Ishikawa (cell line): Measurements from ENCODE around the gene SCN4A.
"Not testable (repeated sequence)": the region's sequence is repeated elsewhere in the genome, so short reads cannot be mapped to it uniquely, and the experiment has no call there.

Experiments used
- CEBPB ChIP-seq: IDR thresholded peaks from 2 replicates; pipeline ENCODE4 v1.6.1; 2012
- CREB1 ChIP-seq: IDR thresholded peaks from 2 replicates; pipeline ENCODE4 v1.6.1; 2012; ENCODE audit warnings: low read depth
- EGR1 ChIP-seq: IDR thresholded peaks from 2 replicates; pipeline ENCODE4 v1.6.1; 2012
- EP300 ChIP-seq: IDR thresholded peaks from 2 replicates; pipeline ENCODE4 v1.6.1; 2012; ENCODE audit warnings: borderline replicate concordance
- FOXM1 ChIP-seq: IDR thresholded peaks from 2 replicates; pipeline ENCODE4 v1.6.1; 2012; ENCODE audit warnings: low read depth, borderline replicate concordance
- NFIC ChIP-seq: IDR thresholded peaks from 2 replicates; pipeline ENCODE4 v1.6.1; 2012
- RAD21 ChIP-seq: IDR thresholded peaks from 2 replicates; pipeline ENCODE4 v1.6.1; 2012; ENCODE audit warnings: low read depth
- TAF1 ChIP-seq: IDR thresholded peaks from 2 replicates; pipeline ENCODE4 v1.6.1; 2012; ENCODE audit warnings: low read depth, mild to moderate bottlenecking
- TCF12 ChIP-seq: IDR thresholded peaks from 2 replicates; pipeline ENCODE4 v1.6.1; 2012; ENCODE audit warnings: low read depth
- TEAD4 ChIP-seq: IDR thresholded peaks from 2 replicates; pipeline ENCODE4 v1.6.1; 2012
- YY1 ChIP-seq: IDR thresholded peaks from 2 replicates; pipeline ENCODE4 v1.6.1; 2012; ENCODE audit warnings: low read depth
- ZBTB7A ChIP-seq: IDR thresholded peaks from 2 replicates; pipeline ENCODE4 v1.6.1; 2012; ENCODE audit warnings: low read depth
- TF ChIP-seq, protein P1 (sequence below): IDR thresholded peaks from 2 replicates; pipeline ENCODE4 v1.6.1; 2012; ENCODE audit warnings: low read depth, mild to moderate bottlenecking
- TF ChIP-seq, protein P2 (sequence below): IDR thresholded peaks from 2 replicates; pipeline ENCODE4 v1.6.1; 2012
- TF ChIP-seq, protein P3 (sequence below): IDR thresholded peaks from 2 replicates; pipeline ENCODE4 v1.6.1; 2012

Gene SCN4A

DNA sequence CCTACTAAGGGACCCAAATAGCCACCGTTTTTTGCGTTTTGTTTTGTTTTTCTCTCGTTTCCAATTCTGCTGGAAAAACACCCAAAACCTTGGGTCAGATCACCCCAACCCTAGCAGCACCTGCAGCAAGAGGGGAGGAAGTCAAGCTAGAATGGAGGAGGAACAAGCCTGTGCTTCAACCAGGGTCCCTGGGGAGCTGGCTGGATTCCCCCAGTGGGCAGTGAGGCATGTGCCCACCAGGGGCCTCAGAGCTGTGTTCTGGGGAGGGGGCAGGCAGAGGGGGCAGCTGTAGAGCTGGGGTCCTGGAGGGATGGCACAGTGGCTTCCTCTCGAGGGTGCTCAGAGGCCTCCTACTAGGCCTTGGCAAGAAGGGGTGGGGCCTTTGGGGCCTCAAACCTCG is 47.1 kb downstream of the SCN4A start:
- TF ChIP-seq TEAD4 = no peak
- TF ChIP-seq, protein P1, sequence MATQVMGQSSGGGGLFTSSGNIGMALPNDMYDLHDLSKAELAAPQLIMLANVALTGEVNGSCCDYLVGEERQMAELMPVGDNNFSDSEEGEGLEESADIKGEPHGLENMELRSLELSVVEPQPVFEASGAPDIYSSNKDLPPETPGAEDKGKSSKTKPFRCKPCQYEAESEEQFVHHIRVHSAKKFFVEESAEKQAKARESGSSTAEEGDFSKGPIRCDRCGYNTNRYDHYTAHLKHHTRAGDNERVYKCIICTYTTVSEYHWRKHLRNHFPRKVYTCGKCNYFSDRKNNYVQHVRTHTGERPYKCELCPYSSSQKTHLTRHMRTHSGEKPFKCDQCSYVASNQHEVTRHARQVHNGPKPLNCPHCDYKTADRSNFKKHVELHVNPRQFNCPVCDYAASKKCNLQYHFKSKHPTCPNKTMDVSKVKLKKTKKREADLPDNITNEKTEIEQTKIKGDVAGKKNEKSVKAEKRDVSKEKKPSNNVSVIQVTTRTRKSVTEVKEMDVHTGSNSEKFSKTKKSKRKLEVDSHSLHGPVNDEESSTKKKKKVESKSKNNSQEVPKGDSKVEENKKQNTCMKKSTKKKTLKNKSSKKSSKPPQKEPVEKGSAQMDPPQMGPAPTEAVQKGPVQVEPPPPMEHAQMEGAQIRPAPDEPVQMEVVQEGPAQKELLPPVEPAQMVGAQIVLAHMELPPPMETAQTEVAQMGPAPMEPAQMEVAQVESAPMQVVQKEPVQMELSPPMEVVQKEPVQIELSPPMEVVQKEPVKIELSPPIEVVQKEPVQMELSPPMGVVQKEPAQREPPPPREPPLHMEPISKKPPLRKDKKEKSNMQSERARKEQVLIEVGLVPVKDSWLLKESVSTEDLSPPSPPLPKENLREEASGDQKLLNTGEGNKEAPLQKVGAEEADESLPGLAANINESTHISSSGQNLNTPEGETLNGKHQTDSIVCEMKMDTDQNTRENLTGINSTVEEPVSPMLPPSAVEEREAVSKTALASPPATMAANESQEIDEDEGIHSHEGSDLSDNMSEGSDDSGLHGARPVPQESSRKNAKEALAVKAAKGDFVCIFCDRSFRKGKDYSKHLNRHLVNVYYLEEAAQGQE = no peak
- TF ChIP-seq, protein P2, sequence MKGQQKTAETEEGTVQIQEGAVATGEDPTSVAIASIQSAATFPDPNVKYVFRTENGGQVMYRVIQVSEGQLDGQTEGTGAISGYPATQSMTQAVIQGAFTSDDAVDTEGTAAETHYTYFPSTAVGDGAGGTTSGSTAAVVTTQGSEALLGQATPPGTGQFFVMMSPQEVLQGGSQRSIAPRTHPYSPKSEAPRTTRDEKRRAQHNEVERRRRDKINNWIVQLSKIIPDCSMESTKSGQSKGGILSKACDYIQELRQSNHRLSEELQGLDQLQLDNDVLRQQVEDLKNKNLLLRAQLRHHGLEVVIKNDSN = no peak
- no peak for TF ChIP-seq EGR1
- TF ChIP-seq TAF1 = no peak
- no peak for TF ChIP-seq TCF12
- TF ChIP-seq RAD21 = no peak
- no peak for TF ChIP-seq ZBTB7A
- TF ChIP-seq YY1 = no peak
- TF ChIP-seq, protein P3, sequence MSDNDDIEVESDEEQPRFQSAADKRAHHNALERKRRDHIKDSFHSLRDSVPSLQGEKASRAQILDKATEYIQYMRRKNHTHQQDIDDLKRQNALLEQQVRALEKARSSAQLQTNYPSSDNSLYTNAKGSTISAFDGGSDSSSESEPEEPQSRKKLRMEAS = no peak
- no peak for TF ChIP-seq EP300
- TF ChIP-seq NFIC = no peak
- TF ChIP-seq FOXM1 = no peak
- TF ChIP-seq CEBPB = no peak
- TF ChIP-seq CREB1 = no peak

DNA sequence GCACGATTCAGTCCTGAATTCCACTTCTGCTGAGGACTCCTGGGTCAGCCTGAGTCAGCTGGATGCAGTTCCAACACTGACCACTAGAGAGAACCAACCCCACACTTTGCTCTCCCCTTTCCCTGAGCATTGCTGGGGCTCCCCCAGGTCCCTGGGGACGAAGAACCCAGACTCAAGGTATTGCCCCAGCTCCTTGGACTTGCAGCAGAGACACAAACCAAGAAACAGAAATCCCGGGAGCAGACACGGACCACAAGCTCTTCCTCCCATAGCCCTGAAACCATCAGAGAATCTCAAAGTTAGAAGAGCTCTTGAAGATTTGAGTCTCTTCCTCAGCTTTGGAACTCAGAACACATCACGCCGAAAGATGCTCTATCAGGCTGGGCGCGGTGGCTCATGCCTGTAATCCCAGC is 53.4 kb downstream of the SCN4A start:
- TF ChIP-seq, protein P1 = no peak
- peak; percentile 93 for TF ChIP-seq RAD21
- TF ChIP-seq, protein P2 = no peak

DNA sequence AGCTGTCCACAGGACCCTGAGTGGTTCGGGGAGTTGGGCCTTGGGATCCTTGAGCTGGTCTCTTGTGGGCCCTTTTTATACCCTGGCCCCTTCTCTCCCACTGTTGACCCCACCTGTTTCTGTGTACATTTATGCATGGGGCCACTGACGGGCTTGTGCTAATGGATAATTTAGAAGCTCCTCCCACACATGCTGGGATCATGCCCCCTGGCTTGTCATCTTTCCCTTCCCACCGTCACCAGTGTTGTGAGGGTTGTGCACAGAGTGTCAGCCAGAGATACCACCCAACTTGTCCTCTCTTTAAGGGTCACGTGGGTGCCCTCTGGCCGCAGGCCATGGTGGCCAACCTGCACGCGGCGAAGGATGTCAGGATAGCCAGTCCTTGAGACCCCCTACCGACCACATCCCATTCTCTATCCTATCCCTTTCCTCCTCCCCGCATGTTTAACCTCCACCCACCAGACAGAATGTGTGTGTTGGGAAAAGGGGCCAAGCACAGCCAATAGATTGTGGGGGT is 53.9 kb downstream of the SCN4A start, which contains the start of gene GH1:
Gene GH1, minus strand, starts transcription at position 51 of the 517 bp plus-strand sequence. CDS start 63 bp downstream, outside the sequence.
- not testable (repeated sequence) for TF ChIP-seq CEBPB, EP300, FOXM1

DNA sequence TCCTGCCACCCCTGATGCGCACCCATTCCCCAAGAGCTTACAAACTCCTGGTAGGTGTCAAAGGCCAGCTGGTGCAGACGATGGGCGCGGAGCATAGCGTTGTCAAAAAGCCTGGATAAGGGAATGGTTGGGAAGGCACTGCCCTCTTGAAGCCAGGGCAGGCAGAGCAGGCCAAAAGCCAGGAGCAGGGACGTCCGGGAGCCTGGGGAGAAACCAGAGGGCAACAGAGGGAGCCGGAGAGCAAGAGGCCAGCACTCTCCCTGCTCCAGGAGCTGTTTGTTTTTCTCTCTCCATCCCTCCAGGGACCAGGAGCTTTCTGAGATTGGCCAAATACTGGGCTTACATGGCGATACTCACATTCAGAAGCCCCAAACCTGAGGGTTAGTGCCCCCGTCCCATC is 54.4 kb downstream of the SCN4A start:
- no peak for TF ChIP-seq EP300
- no peak for TF ChIP-seq TAF1
- TF ChIP-seq ZBTB7A = no peak
- TF ChIP-seq EGR1 = no peak
- no peak for TF ChIP-seq FOXM1
- no peak for TF ChIP-seq CEBPB
- TF ChIP-seq RAD21 = no peak
- TF ChIP-seq TEAD4 = no peak
- TF ChIP-seq TCF12 = no peak
- TF ChIP-seq NFIC = no peak
- TF ChIP-seq, protein P1 = no peak

DNA sequence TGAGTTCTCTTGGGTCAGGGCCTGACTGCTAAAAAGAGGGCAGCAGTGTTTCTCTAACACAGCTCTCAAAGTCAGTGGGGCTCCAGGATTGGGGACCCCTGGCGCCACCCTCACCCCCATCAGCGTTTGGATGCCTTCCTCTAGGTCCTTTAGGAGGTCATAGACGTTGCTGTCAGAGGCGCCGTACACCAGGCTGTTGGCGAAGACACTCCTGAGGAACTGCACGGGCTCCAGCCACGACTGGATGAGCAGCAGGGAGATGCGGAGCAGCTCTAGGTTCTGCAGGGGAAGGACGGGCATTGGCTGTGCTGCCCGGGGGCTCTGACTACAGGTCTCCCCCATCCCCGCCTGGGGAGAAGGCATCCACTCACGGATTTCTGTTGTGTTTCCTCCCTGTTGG is 55.1 kb downstream of the SCN4A start:
- TF ChIP-seq ZBTB7A = no peak
- TF ChIP-seq TCF12 = no peak
- TF ChIP-seq, protein P3 = no peak
- TF ChIP-seq, protein P1 = no peak
- TF ChIP-seq CEBPB = no peak
- no peak for TF ChIP-seq NFIC
- TF ChIP-seq CREB1 = no peak
- no peak for TF ChIP-seq EP300
- TF ChIP-seq YY1 = no peak
- TF ChIP-seq, protein P2 = no peak
- no peak for TF ChIP-seq RAD21
- no peak for TF ChIP-seq EGR1
- no peak for TF ChIP-seq FOXM1
- TF ChIP-seq TAF1 = no peak
- no peak for TF ChIP-seq TEAD4
